K562 (cell line): ENCODE results near the gene TRAK1. TPM values are rescaled to one million over a fixed set of nuclear protein-coding genes. Genes with fewer than 3 reads are reported as not detected.

ENCODE experiments used
- ATF4 ChIP-seq: fragments of 450-650 bp; formaldehyde crosslinking; IDR thresholded peaks from 2 replicates; pipeline ENCODE4 v1.4.0; 2022; ENCODE audit warnings: mild to moderate bottlenecking, moderate library complexity
- FOSL1 ChIP-seq: fragments of 200-800 bp; sonication (Bioruptor generic); conservative IDR thresholded peaks from 2 replicates; pipeline ENCODE4 v1.6.1; 2016; ENCODE audit warnings: missing genetic modification characterization, missing compliant biosample characterization
- HDAC8 ChIP-seq: fragments of 450-650 bp; IDR thresholded peaks from 2 replicates; pipeline ENCODE4 v1.6.1; 2016; ENCODE audit warnings: mild to moderate bottlenecking, missing genetic modification characterization, moderate library complexity, missing compliant biosample characterization
- KLF10 ChIP-seq: fragments of 250-450 bp; sonication (Bioruptor Pico); IDR thresholded peaks from 2 replicates; pipeline ENCODE4 v1.6.1; 2021; ENCODE audit warnings: matching md5 sums
- NR2C1 ChIP-seq, 2 experiments: fragments of 450-650 bp; IDR thresholded peaks; 2 replicates each; pipeline ENCODE4 v1.6.1; 2017; ENCODE audit warnings: mild to moderate bottlenecking in 2 of 2, antibody characterized with exemption in 1 of 2, inconsistent platforms in 1 of 2, missing compliant biosample characterization in 1 of 2, missing genetic modification characterization in 1 of 2
- PATZ1 ChIP-seq: fragments of 250-450 bp; sonication (Bioruptor Pico); IDR thresholded peaks from 2 replicates; pipeline ENCODE4 v1.5.0; 2020; ENCODE audit warnings: mild to moderate bottlenecking, borderline replicate concordance
- polyA plus RNA-seq, 8 experiments: library from polyadenylated mRNA; depleted of rRNA in 4 of 8; stranded (reverse) in 5 of 8; unstranded in 3 of 8; fragments of >200 nt; fragmentation: Nextera tagmentation in 2 of 8; fragmentation: Illumina TruSeq in 1 of 8; extraction: Ambion mirVana in 2 of 8; extraction: Trizol in 1 of 8; gene quantifications; 2 replicates each; pipeline versions ENCODE4 v1.2.1 to v1.2.3, GENCODE V29; 2011 to 2014; ENCODE audit warnings: inconsistent platforms in 1 of 8, missing spikeins in 1 of 8
- total RNA-seq, 7 experiments: library from RNA; depleted of rRNA in 6 of 7; stranded (reverse); fragments of >200 nt in 6 of 7; fragmentation: Illumina TruSeq in 2 of 7; extraction: Trizol in 2 of 7; gene quantifications; 2 replicates each; pipeline versions ENCODE4 v1.2.1 to v1.2.3, GENCODE V29; 2011 to 2021; ENCODE audit warnings: low replicate concordance in 1 of 7

The TRAK1 gene
- total and polyA plus RNA-seq, 9 of the 15 experiments (the other 6 are each of a cell fraction or from before 2014, with no cell fraction given): 5.3 to 28.5 (median 17.5) TPM

GRCh38 chr3:42071904-42072812, 19.0 kb upstream of the TRAK1 start (continued):
- no peak for TF ChIP-seq FOSL1
- TF ChIP-seq NR2C1 (IDR thresholded peaks at IDR 0.05): no peak
- no peak for TF ChIP-seq NR2C1 (tag; IDR thresholded peaks at IDR 0.05)
- no peak for TF ChIP-seq KLF10
- no peak for TF ChIP-seq ATF4 (CRISPR knock-in tag)
- TF ChIP-seq PATZ1 (CRISPR knock-in tag): no peak
- no peak for TF ChIP-seq HDAC8 (tag)
